ENCODE results near the gene TNFRSF13B. TPM values are rescaled to one million over a fixed set of nuclear protein-coding genes. Genes with fewer than 3 reads are reported as not detected.
"Not testable (repeated sequence)": the region's sequence is repeated elsewhere in the genome, so short reads cannot be mapped to it uniquely, and the experiment has no call there.

The TNFRSF13B gene
- total RNA-seq, 1 donor from 2014 or later = not detected

DNA sequence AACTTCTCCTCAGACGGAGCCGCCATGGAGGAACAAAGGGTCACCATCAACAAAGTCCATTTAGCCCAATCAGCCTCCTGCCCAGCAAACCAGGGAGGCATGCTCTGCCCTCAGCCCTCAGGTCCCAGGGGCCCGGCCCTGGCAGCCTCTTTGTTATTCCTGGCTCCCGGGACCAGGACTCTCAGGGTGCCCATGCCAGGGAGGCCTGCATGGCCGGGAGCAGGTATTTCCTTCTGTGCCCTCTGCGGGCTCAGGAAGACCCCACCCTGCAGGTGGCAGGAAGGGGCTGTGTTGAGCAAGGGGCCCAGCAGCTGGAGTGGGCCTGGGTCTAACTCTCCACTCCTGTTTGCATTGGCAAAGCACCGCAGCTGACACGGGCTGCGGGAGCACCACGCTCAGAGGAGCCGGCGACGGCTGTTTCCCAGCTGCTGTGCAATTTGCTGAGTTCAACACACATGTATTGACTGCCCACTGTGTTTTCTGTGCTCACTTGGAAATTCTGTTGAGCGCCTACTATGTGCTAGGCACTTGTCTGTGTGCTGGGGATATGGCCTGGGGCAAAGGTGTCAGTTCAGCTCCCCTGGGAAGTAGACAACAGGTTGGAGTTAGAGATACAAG lies 33.2 kb upstream of the TNFRSF13B start:
- not testable (repeated sequence) for DNase-seq (ENCODE audit: low read depth)

GRCh38 chr17:17004251-17004996 lies 32.5 kb upstream of the TNFRSF13B start:
- no peak for DNase-seq (ENCODE audit: low read depth)

DNA sequence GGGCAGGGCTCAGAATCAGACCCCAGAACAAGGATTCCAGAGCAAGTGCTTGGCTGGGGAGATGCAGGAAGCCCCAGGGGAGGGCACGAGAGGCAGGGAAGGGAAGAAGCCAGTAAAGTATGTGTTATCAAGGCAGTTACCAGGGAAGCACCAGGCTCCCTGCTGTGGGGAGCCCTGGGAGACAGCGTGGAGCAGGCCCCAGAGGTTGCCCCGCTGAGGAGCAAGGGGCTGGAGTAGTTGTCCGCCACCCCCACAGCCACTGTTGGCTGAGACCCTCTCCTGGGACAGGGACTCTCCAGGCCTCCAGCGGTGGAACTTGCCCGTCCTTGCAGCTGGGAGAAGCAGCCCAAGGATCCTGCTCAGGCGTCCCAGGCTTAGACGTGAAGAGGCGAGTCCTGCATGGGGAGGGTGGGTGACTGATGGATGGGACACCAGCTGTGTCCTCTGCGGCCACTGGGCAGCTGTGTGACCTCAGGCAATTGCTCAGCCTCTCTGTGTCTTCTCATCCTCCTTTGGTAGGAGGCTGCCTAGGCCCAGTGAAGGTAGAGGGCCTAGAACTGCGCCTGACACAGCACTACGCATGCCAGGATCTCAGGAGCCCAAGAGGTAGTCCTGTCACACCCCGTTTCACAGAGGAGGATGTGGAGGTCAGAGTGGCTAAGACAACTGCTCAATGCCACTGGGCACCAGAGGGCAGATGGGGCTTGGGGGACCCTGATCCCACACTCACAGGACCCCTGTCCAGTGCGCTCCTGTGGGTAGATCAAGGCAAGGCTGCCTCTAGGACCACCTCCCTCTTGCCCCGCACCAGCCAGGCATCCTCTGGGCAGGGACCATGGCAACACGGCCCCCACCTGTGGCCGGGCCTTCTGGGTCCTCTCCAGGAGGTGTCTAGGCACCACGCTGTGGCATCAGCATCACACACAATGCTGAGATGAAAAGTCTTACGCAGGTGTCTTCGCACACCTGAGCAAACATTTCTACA lies 31.1 kb upstream of the TNFRSF13B start:
- not testable (repeated sequence) for DNase-seq (ENCODE audit: low read depth)

DNA sequence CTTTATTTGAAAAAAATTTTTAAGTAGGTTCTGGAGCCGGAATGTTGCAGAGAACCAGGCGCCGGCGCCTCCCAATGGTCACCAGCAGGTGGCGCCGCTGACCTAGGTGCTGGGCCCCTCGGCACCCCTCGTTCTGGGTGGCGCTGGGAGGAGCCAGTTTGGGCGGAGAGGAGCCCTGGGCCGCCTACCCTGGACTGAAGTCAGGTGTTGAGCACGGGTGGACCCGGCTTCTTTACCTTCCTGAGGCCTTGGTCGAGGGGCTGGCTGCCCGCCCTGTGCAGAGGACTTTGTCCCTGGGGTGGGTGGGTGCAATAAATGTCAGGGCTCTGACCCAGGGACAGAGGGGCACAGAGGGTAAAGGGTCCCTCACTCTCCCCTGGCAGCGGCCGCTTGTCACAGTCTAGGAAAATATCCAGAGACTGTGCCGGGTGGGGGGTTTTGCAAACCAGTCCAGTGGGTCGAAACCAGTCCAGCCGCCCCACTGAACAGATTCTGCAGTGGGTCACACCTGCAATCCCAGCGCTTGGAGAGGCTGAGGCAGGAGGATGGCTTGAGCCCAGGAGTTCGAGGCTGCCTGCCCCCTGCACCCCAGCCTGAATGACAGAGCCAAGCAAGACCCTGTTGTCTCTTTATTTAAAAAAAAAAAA lies 30.1 kb upstream of the TNFRSF13B start:
- DNase-seq (ENCODE audit: low read depth) = peak; percentile 59

- DNase-seq (ENCODE audit: low read depth) = no peak
These were observed 29.3 kb upstream of the TNFRSF13B start for GRCh38 chr17:17001076-17001777.

DNA sequence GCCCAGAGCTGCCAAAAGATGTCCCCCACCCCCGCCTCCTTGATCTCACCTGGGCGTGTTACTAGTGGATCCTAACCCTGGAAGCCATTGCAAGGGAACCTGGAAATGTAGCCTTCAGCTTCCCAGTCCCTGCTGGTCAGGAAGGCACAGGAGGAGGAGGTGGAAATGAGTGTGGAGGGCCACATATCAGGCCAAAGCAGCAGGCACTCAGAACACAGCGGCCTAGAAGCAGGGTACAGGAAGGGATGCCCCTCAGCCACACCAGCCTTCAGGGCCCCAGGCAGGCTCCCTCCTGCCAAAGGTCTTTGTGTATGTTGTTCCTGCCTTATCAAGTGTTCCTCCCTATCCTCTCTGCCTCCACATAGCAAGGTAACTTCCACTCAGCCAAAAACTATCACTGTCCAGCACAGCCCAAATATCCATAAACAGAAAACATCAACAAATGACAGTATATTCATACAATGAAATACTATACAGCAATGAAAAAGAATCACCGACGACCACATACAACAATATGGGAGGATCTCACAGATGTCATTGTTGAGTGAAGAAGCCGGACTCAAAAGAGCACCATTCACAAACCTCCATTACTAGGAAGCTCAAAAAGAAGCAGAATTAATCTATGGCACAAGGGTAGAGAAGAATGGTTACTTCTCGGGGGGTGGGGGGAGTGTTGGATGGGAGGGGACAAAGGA lies 28.2 kb upstream of the TNFRSF13B start:
- no peak for DNase-seq (ENCODE audit: low read depth)

DNA sequence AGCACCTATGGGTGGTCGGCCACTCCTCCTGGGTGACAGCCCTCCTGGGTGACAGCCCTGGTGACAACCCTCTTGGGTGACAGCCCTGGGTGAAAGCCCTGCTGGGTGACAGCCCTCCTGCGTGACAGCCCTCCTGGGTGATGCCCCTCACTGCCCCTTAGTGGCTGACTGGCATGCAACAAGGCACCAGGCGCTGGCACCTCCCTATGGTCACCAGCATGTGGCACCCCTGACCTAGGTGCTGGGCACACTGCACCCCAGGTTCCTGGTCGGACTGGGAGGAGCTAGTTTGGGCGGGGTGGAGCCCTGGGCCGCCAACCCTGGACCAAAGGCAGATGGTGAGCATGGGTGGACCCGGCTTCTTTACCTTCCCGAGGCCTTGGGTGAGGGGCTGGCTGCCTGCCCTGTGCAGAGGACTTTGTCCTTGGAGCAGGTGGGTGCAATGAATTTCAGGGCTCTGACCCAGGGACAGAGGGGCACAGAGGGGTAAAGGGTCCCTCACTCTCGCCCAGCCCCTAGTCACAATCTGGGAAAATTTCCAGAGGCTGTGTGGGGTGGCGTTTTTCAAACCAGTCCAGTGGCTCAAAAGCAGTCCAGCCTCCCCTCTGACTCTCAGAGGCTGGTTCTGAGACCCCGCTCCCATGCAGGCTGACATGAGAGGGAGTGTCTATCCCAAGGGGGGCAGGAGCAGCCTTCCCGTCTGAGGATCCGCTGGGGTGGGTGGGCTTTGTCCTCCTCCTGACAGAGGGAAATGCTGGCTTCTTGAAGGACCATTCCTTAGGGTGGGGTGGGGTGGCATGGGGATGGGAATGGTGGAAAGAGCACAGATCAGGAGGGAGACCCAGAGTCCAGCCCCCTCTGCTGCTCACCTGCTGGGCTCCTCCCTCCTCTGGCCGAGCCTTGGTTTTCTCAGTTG lies 25.9 kb upstream of the TNFRSF13B start:
- DNase-seq (ENCODE audit: low read depth) = no peak

DNA sequence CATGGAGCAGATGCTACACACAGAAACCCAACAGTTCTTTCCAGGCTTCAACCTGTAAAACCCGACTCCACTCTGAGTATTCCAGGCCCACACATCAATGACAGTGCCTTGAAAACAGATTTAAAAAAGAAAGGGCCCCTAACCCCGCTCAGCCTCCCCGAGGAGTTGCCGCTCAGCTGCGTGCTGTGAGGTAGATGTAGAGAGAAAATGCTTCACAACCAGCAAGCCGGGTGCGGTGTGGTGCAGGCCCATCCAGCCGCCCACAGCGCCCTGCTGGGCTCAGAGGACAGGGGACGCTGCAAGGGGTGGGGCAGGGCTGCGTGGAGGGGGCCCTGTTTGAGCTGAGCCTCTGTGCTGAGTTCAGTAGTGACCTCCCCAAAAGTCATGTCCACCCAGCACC lies 24.8 kb upstream of the TNFRSF13B start:
- DNase-seq (ENCODE audit: low read depth) = not testable (repeated sequence)

DNA sequence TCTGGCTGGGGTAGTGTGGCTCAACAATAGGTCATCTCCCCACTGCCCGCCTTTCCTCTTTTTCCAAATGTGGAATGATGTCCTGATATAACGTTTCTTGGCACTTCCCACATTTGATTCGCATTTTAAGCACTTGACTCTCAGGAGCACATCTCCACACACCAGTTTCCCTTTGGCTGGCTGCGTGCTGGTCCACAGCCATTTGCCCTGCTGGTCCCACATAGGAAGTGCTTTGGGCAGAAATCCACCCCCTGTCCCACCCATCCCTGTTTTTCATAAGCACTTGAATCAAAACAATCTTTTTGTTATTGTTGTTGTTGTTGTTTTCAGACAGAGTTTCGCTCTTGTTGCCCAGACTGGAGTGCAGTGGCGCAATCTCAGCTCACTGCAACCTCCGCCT lies 24.0 kb upstream of the TNFRSF13B start:
- no peak for DNase-seq (ENCODE audit: low read depth)

GRCh38 chr17:16994631-16995030 lies 22.7 kb upstream of the TNFRSF13B start:
- no peak for DNase-seq (ENCODE audit: low read depth)

- DNase-seq (ENCODE audit: low read depth) = peak; percentile 80
These were observed 19.6 kb upstream of the TNFRSF13B start for GRCh38 chr17:16991349-16992009.

- DNase-seq (ENCODE audit: low read depth) = no peak
These were observed 18.3 kb upstream of the TNFRSF13B start for GRCh38 chr17:16989953-16990860.

GRCh38 chr17:16989230-16989952 lies 17.5 kb upstream of the TNFRSF13B start:
- no peak for DNase-seq (ENCODE audit: low read depth)

- DNase-seq (ENCODE audit: low read depth) = no peak
These were observed 16.9 kb upstream of the TNFRSF13B start for GRCh38 chr17:16988749-16989229.

DNA sequence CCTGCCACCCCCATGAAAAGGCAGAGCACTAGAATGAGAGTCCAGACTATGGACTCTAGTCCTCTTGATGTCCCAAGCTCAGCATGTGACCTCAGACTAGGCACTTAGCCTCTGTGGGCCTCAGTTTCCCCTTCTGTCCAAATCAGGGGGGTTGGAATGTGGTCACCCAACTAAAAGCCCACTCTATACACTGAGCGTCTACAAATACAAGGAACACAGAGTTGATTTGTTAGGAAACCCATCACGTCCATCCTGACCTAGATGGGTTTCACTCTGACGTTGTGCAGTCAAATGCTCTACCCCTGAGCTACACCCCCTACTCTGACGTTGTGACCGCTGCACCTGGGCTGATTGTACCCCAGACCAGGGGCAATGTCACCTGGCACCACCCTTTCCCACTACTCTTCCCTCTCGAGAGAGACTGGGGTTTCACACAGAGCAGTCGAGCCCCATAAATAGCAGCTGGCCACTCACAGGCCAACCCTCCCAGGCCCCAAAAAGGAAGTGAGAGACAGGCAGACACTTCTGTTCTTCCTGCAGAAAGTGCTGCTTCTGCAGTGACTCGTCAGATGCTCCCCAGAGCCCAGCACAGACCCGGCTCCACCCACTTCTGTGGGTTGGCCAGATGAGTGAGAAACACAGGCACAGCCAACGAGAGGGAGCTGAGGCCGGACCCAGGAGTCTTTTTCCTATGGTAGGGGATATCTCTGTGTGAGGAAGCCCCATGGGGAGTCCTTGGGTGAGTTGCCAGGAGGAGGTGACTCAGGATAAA lies 16.1 kb upstream of the TNFRSF13B start:
- peak; percentile 84 for DNase-seq (ENCODE audit: low read depth)
